Panc1 (cell line): ENCODE measurements around the gene RCOR3.

Experiments
- CTCF ChIP-seq: fragments of 450-650 bp; IDR thresholded peaks from 2 replicates; pipeline ENCODE4 v1.5.1; 2017; ENCODE audit warnings: mild to moderate bottlenecking
- TCF7L2 ChIP-seq: IDR thresholded peaks from 2 replicates; pipeline ENCODE4 v1.6.1; 2011; ENCODE audit warnings: mild to moderate bottlenecking, low read depth, low read length, inconsistent platforms

GRCh38 chr1:211213702-211214101 lies 45.5 kb upstream of the RCOR3 start:
- TF ChIP-seq CTCF (no peak), TCF7L2 (no peak)
